ENCODE data around the gene VEPH1.

GRCh38 chr3:157271283-157271882 lies 231.8 kb downstream of the VEPH1 start:
- TF ChIP-seq, protein P1, sequence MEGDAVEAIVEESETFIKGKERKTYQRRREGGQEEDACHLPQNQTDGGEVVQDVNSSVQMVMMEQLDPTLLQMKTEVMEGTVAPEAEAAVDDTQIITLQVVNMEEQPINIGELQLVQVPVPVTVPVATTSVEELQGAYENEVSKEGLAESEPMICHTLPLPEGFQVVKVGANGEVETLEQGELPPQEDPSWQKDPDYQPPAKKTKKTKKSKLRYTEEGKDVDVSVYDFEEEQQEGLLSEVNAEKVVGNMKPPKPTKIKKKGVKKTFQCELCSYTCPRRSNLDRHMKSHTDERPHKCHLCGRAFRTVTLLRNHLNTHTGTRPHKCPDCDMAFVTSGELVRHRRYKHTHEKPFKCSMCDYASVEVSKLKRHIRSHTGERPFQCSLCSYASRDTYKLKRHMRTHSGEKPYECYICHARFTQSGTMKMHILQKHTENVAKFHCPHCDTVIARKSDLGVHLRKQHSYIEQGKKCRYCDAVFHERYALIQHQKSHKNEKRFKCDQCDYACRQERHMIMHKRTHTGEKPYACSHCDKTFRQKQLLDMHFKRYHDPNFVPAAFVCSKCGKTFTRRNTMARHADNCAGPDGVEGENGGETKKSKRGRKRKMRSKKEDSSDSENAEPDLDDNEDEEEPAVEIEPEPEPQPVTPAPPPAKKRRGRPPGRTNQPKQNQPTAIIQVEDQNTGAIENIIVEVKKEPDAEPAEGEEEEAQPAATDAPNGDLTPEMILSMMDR (IDR thresholded peaks at IDR 0.05), result no peak
- TF ChIP-seq POLR2A (IDR thresholded peaks at IDR 0.05), result no peak
